PC-3 (cell line): ENCODE measurements around the gene CT45A9. TPM values are rescaled to one million over a fixed set of nuclear protein-coding genes. Genes with fewer than 3 reads are reported as not detected.

Source experiments
- ATAC-seq: fragments of 200-7000 bp; cut with Tn5 transposase; 2 replicates; pipeline ENCODE4 v1.9.1; 2020; ENCODE audit warnings: mild to moderate bottlenecking, moderate library complexity
- BruUV-seq: library from RNA; stranded (reverse); fragments of 400-500 nt; replicated peaks from 2 replicates; lab custom pipeline; 2021; lab: Mats Ljungman, UMichigan
- CTCF ChIA-PET: fragments of 300-600 bp; sonication (Branson Sonifier 250); formaldehyde crosslinking; loops from one replicate; lab custom pipeline; 2022; ENCODE audit warnings: antibody characterized with exemption; lab: Charles Lee
- POLR2A ChIA-PET: fragments of 300-600 bp; sonication (Branson Sonifier 250); formaldehyde crosslinking; loops from one replicate; lab custom pipeline; 2022; ENCODE audit warnings: antibody characterized with exemption; ENCODE audit not compliant: unreplicated experiment; lab: Charles Lee
- DNase-seq: peaks from one replicate; pipeline ENCODE4 v3.0.0-alpha.2; 2015
- H2AFZ ChIP-seq: fragments of 300-600 bp; sonication (generic); 2 replicates; pipeline ENCODE4 v1.6.0; 2016; ENCODE audit warnings: antibody characterized with exemption, low read length
- H3F3A ChIP-seq: fragments of 300-600 bp; sonication (generic); one replicate; pipeline ENCODE4 v1.6.0; 2017; ENCODE audit warnings: antibody characterized with exemption, low read length, control low read depth, mild to moderate bottlenecking; ENCODE audit not compliant: unreplicated experiment
- H3K27ac ChIP-seq: fragments of 300-600 bp; sonication (generic); 2 replicates; pipeline ENCODE4 v1.5.1; 2016; ENCODE audit warnings: mild to moderate bottlenecking, low read length
- H3K27me3 ChIP-seq: fragments of 300-600 bp; sonication (generic); 2 replicates; pipeline ENCODE4 v1.6.1; 2016; ENCODE audit warnings: low read length, mixed read lengths
- H3K36me3 ChIP-seq: fragments of 300-600 bp; sonication (generic); 2 replicates; pipeline ENCODE4 v1.6.1; 2016; ENCODE audit warnings: low read depth, mixed run types, low read length, mixed read lengths
- H3K4me1 ChIP-seq: fragments of 300-600 bp; sonication (generic); 2 replicates; pipeline ENCODE4 v1.5.1; 2016; ENCODE audit warnings: low read length; ENCODE audit not compliant: insufficient read depth
- H3K4me2 ChIP-seq: fragments of 300-600 bp; sonication (generic); 2 replicates; pipeline ENCODE4 v1.6.0; 2016; ENCODE audit warnings: low read length
- H3K4me3 ChIP-seq: fragments of 300-600 bp; sonication (generic); 2 replicates; pipeline ENCODE4 v1.5.1; 2016; ENCODE audit warnings: mild to moderate bottlenecking, low read length, mixed read lengths
- H3K79me2 ChIP-seq: fragments of 300-600 bp; sonication (generic); 2 replicates; pipeline ENCODE4 v1.6.1; 2017; ENCODE audit warnings: low read length, mixed read lengths
- H3K9ac ChIP-seq: fragments of 300-600 bp; sonication (generic); 2 replicates; pipeline ENCODE4 v1.6.0; 2016; ENCODE audit warnings: mild to moderate bottlenecking, low read length
- H3K9me2 ChIP-seq: fragments of 300-600 bp; sonication (generic); replicated peaks from 2 replicates; pipeline ENCODE4 v1.6.1; 2016; ENCODE audit warnings: mixed run types, low read length, mixed read lengths
- H3K9me3 ChIP-seq: fragments of 300-600 bp; sonication (generic); 2 replicates; pipeline ENCODE4 v1.6.1; 2016; ENCODE audit warnings: low read length, mixed read lengths
- H4K20me1 ChIP-seq: fragments of 300-600 bp; sonication (generic); 2 replicates; pipeline ENCODE4 v1.6.1; 2016; ENCODE audit warnings: low read length, mixed read lengths
- CTCF ChIP-seq: fragments of 300-600 bp; sonication (generic); conservative IDR thresholded peaks from 2 replicates; pipeline ENCODE4 v1.5.1; 2017; ENCODE audit warnings: antibody characterized with exemption, low read depth, mild to moderate bottlenecking, low read length
- EZH2 ChIP-seq: fragments of 300-600 bp; sonication (generic); IDR thresholded peaks from one replicate; pipeline ENCODE4 v1.6.1; 2017; ENCODE audit warnings: antibody characterized with exemption, mild to moderate bottlenecking, low read length; ENCODE audit not compliant: unreplicated experiment
- EZH2phosphoT487 ChIP-seq: fragments of 300-600 bp; sonication (generic); IDR thresholded peaks from 2 replicates; pipeline ENCODE4 v1.6.1; 2018; ENCODE audit warnings: mild to moderate bottlenecking, antibody characterized with exemption, low read length, borderline replicate concordance
- intact Hi-C: fragments of 100-400 bp; cut with micrococcal nuclease; formaldehyde crosslinking; loops from 2 replicates; pipeline ENCODE4 v1.9.0; 2023
- total RNA-seq: library from RNA; depleted of rRNA; stranded (reverse); fragments of >200 nt; gene quantifications from 2 replicates; pipeline ENCODE4 v1.2.3, GENCODE V29; 2014

The CT45A9 gene
- total RNA-seq, 1 experiment from 2014 or later = not detected

DNA sequence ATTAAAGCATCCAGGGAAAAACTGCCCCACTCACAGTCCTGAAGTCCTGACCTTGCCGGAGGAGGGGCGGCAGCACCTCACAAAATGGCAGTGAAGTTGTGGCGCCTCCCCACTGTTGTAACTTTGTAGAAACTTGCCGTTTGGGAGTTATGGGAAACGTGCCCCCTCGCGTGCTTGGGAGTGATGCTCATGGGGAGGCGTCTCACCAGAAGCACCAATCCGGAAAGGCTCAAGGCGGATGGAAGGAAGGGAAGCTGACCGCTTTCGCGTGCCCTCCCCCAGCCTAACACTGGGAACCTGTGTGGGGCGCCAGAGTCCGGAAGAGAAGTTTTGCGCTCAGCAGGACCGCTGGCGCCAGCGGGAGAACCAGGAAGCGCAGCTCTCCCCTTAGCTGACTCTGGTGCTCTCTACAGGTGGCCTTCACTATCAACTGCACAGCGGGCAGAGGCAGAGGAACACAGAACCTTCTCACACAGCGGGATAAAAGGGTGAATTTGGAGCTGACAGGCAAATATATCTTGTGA is 21.7 kb upstream of the CT45A9 start, which contains the start of the genes CT45A10 and SAGE1:
CT45A10 (minus strand) TSS at position 151 of the 524 bp plus-strand sequence. CDS start 8,100 bp downstream, outside the sequence.
SAGE1 (plus strand) TSS at position 423 of the 524 bp plus-strand sequence. CDS start 2,527 bp downstream, outside the sequence.
- H3K4me2 ChIP-seq = no peak within 1 kb of the TSS
- no peak within 1 kb of the TSS for H3K9ac ChIP-seq
- no peaks in the 10 kb centered on the region for H3K9me3 ChIP-seq
- H2AFZ ChIP-seq = no peak within 1 kb of the TSS
- no peaks in the 10 kb centered on the region for H3K36me3 ChIP-seq
- no peak for TF ChIP-seq EZH2
- TF ChIP-seq EZH2phosphoT487 = no peak
- peaks cover 14% of the 10 kb centered on the region for H3K27me3 ChIP-seq
- intact Hi-C loops = no loop called here
- H3K4me3 ChIP-seq = no peak within 1 kb of the TSS
- ChIA-PET CTCF (no interaction called here), POLR2A (no interaction called here)
- H3K9me2 ChIP-seq = no peaks in the 10 kb centered on the region
- ATAC-seq (no peak), DNase-seq (no peak)
- no TSS peak for BruUV-seq
- no peaks in the 10 kb centered on the region for H4K20me1 ChIP-seq
- no peak within 1 kb of the TSS for H3K27ac ChIP-seq
- H3K4me1 ChIP-seq = no peaks in the 10 kb centered on the region
- H3F3A ChIP-seq = no peaks in the 10 kb centered on the region
- H3K79me2 ChIP-seq = no peaks in the 10 kb centered on the region

GRCh38 chrX:135892781-135893180 is 21.2 kb upstream of the CT45A9 start:
- intact Hi-C loops = no loop called here
- Histone ChIP-seq H3K4me2 (no peak overlapping the region), H3K9ac (no peak overlapping the region), H4K20me1 (no peaks in the 10 kb centered on the region), H3K4me3 (no peak overlapping the region), H3K36me3 (no peaks in the 10 kb centered on the region), H3K4me1 (no peaks in the 10 kb centered on the region), H3K79me2 (no peaks in the 10 kb centered on the region), H2AFZ (no peak overlapping the region), H3K9me2 (no peaks in the 10 kb centered on the region), H3K9me3 (no peaks in the 10 kb centered on the region), H3K27ac (no peak overlapping the region), H3K27me3 (peaks cover 14% of the 10 kb centered on the region), H3F3A (no peaks in the 10 kb centered on the region)
- no TSS peak for BruUV-seq
- DNase-seq (no peak), ATAC-seq (no peak)
- TF ChIP-seq EZH2phosphoT487 (no peak), CTCF (no peak)
- CTCF ChIA-PET = no interaction called here
- POLR2A ChIA-PET = no interaction called here

DNA sequence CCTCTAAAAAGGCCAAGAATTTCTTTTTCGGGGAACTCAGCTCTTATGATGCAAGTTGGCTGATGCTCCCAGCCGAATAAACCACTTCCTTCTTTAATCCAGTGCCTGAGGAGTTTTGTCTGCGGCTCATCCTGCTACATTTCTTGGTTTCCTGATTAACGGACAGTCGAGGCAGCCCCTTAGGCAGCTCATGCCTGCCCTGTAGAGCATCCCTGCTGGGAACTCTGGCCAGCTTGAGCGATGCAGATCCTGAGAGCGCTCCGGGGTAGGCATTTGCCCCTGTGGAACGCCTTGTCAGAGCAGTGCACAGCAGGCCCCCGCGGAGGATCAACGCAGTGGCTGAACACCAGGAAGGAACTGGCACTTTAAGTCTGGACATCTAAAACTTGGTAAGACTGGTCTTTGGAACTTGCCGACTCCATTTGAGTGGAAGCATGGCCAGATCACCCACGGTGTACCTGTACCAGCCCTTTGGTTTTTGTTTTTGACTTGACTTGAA is 18.5 kb upstream of the CT45A9 start:
- H2AFZ ChIP-seq = no peak overlapping the region
- H3K27me3 ChIP-seq = peaks cover 10% of the 10 kb centered on the region
- H3K9me2 ChIP-seq = no peaks in the 10 kb centered on the region
- no TSS peak for BruUV-seq
- no peaks in the 10 kb centered on the region for H3K4me1 ChIP-seq
- H4K20me1 ChIP-seq = no peaks in the 10 kb centered on the region
- no peaks in the 10 kb centered on the region for H3K36me3 ChIP-seq
- ChIA-PET POLR2A (no interaction called here), CTCF (no interaction called here)
- no peaks in the 10 kb centered on the region for H3K79me2 ChIP-seq
- no peaks in the 10 kb centered on the region for H3F3A ChIP-seq
- no peak overlapping the region for H3K4me2 ChIP-seq
- H3K4me3 ChIP-seq = no peak overlapping the region
- H3K9me3 ChIP-seq = no peaks in the 10 kb centered on the region
- intact Hi-C loops = no loop called here
- H3K27ac ChIP-seq = no peak overlapping the region
- ATAC-seq (no peak), DNase-seq (no peak)
- TF ChIP-seq EZH2 (no peak), EZH2phosphoT487 (no peak)
- H3K9ac ChIP-seq = no peak overlapping the region
